SK-N-SH (cell line): Measurements from ENCODE around the gene ZNF576. TPM values are rescaled to one million over a fixed set of nuclear protein-coding genes. Genes with fewer than 3 reads are reported as not detected.

Source experiments
- CTCF ChIA-PET: fragments of 300-600, 350-600 bp; formaldehyde crosslinking; extraction: SDS; loops from one replicate; lab custom pipeline; 2021; lab: Yijun Ruan, JAX
- POLR2A ChIA-PET: fragments of 350-600 bp; sonication (Branson Sonifier 250); formaldehyde crosslinking; extraction: SDS; loops from one replicate; lab custom pipeline; 2020; ENCODE audit warnings: antibody characterized with exemption, inconsistent platforms; lab: Yijun Ruan, JAX
- DNase-seq: peaks from one replicate; pipeline ENCODE4 v3.0.0; 2012
- H2AFZ ChIP-seq: fragments of 200-600 bp; sonication (generic); 2 replicates; pipeline ENCODE4 v1.8.1; 2016; ENCODE audit warnings: antibody characterized with exemption, mild to moderate bottlenecking, low read depth
- H3F3A ChIP-seq: fragments of 200-600 bp; sonication (generic); replicated peaks from 2 replicates; pipeline ENCODE3; 2016; ENCODE audit warnings: antibody characterized with exemption, mild to moderate bottlenecking; ENCODE audit not compliant: insufficient read depth
- H3K27ac ChIP-seq, 2 experiments: fragments of 200-500 bp in 1 of 2; fragments of 200-600 bp in 1 of 2; sonication (Bioruptor generic) in 1 of 2; sonication (generic), shearing (Covaris generic) in 1 of 2; 2 replicates each; pipeline versions ENCODE4 v1.5.1 to v1.6.1; 2014 to 2016; ENCODE audit warnings: low read depth in 2 of 2, inconsistent platforms in 1 of 2, low read length in 1 of 2, mild to moderate bottlenecking in 1 of 2, mixed read lengths in 1 of 2
- H3K27me3 ChIP-seq: fragments of 200-600 bp; sonication (generic), shearing (Covaris generic); 2 replicates; pipeline ENCODE4 v1.6.1; 2016; ENCODE audit warnings: mixed run types; ENCODE audit not compliant: insufficient read depth
- H3K36me3 ChIP-seq, 2 experiments: fragments of 200-500 bp in 1 of 2; fragments of 200-600 bp in 1 of 2; sonication (Bioruptor generic) in 1 of 2; sonication (generic) in 1 of 2; replicated peaks in 1 of 2; 2 replicates each; pipeline versions ENCODE3 to v1.5.1; 2014 to 2016; ENCODE audit warnings: low read length in 1 of 2, mild to moderate bottlenecking in 1 of 2; ENCODE audit not compliant: insufficient read depth in 2 of 2, control insufficient read depth in 1 of 2
- H3K4me1 ChIP-seq, 2 experiments: fragments of 200-500 bp in 1 of 2; fragments of 200-600 bp in 1 of 2; sonication (Bioruptor generic) in 1 of 2; sonication (generic), shearing (Covaris generic) in 1 of 2; 2 replicates each; pipeline versions ENCODE4 v1.5.1 to v1.6.1; 2014 to 2016; ENCODE audit warnings: low read depth in 1 of 2, low read length in 1 of 2, mixed run types in 1 of 2; ENCODE audit not compliant: insufficient read depth in 2 of 2, control insufficient read depth in 1 of 2
- H3K4me2 ChIP-seq: fragments of 200-600 bp; sonication (generic), shearing (Covaris generic); 2 replicates; pipeline ENCODE4 v1.6.1; 2017; ENCODE audit warnings: mixed run types
- H3K4me3 ChIP-seq, 2 experiments: fragments of 200-500 bp in 1 of 2; fragments of 200-600 bp in 1 of 2; sonication (Bioruptor generic) in 1 of 2; sonication (generic), shearing (Covaris generic) in 1 of 2; 2 replicates each; pipeline versions ENCODE4 v1.5.1 to v1.8.1; 2014 to 2016; ENCODE audit warnings: low read depth in 2 of 2, inconsistent platforms in 1 of 2, low read length in 1 of 2, mild to moderate bottlenecking in 1 of 2, mixed read lengths in 1 of 2, moderate library complexity in 1 of 2
- H3K79me2 ChIP-seq: fragments of 200-600 bp; sonication (generic); 2 replicates; pipeline ENCODE4 v1.8.1; 2017; ENCODE audit warnings: mild to moderate bottlenecking; ENCODE audit not compliant: insufficient read depth
- H3K9ac ChIP-seq: fragments of 200-600 bp; sonication (generic); 2 replicates; pipeline ENCODE4 v1.6.1; 2017; ENCODE audit warnings: mixed run types
- H3K9me2 ChIP-seq: fragments of 200-600 bp; sonication (generic); 2 replicates; pipeline ENCODE4 v1.6.1; 2017; ENCODE audit warnings: mixed run types
- H3K9me3 ChIP-seq: fragments of 200-600 bp; sonication (generic); 2 replicates; pipeline ENCODE4 v1.6.1; 2017; ENCODE audit warnings: mixed run types, mild to moderate bottlenecking, moderate library complexity
- H4K20me1 ChIP-seq: fragments of 200-600 bp; sonication (generic); 2 replicates; pipeline ENCODE4 v1.6.1; 2017; ENCODE audit warnings: mild to moderate bottlenecking, mixed run types; ENCODE audit not compliant: insufficient read depth
- CHD2 ChIP-seq: fragments of 150-350 bp; IDR thresholded peaks from 2 replicates; pipeline ENCODE4 v1.6.1; 2018; ENCODE audit warnings: low read length; ENCODE audit not compliant: partially characterized antibody
- ELF1 ChIP-seq: IDR thresholded peaks from 2 replicates; pipeline ENCODE4 v1.4.0; 2012
- FOXM1 ChIP-seq: IDR thresholded peaks from 2 replicates; pipeline ENCODE4 v1.4.0; 2012; ENCODE audit warnings: low read depth, mild to moderate bottlenecking
- GABPA ChIP-seq: IDR thresholded peaks from 2 replicates; pipeline ENCODE4 v1.4.0; 2012; ENCODE audit warnings: low read depth, mild to moderate bottlenecking
- IRF3 ChIP-seq: fragments of 150-350 bp; IDR thresholded peaks from 2 replicates; pipeline ENCODE4 v1.6.1; 2016; ENCODE audit warnings: mild to moderate bottlenecking, low read depth, low read length
- MAX ChIP-seq: IDR thresholded peaks from 2 replicates; pipeline ENCODE4 v1.4.0; 2012; ENCODE audit warnings: low read depth
- MEF2A ChIP-seq: IDR thresholded peaks from 2 replicates; pipeline ENCODE4 v1.4.0; 2012; ENCODE audit warnings: low read depth, borderline replicate concordance
- MXI1 ChIP-seq: IDR thresholded peaks from 2 replicates; pipeline ENCODE4 v1.6.1; 2012; ENCODE audit warnings: mild to moderate bottlenecking, low read depth, low read length, improper control_type of control experiment
- NRF1 ChIP-seq: IDR thresholded peaks from 2 replicates; pipeline ENCODE4 v1.6.1; 2012; ENCODE audit warnings: low read depth, mild to moderate bottlenecking, low read length
- POLR2AphosphoS5 ChIP-seq: IDR thresholded peaks from 2 replicates; pipeline ENCODE4 v1.6.1; 2012; ENCODE audit warnings: low read depth, low read length
- REST ChIP-seq: IDR thresholded peaks from 2 replicates; pipeline ENCODE4 v1.6.1; 2012; ENCODE audit warnings: mild to moderate bottlenecking, low read depth, low read length, moderate library complexity
- RXRA ChIP-seq: IDR thresholded peaks from 2 replicates; pipeline ENCODE4 v1.4.0; 2012; ENCODE audit warnings: low read depth, mild to moderate bottlenecking, borderline replicate concordance
- SIN3A ChIP-seq: IDR thresholded peaks from 2 replicates; pipeline ENCODE4 v1.6.1; 2012; ENCODE audit warnings: low read depth, mild to moderate bottlenecking, low read length, moderate library complexity, borderline replicate concordance
- SMC3 ChIP-seq: IDR thresholded peaks from 2 replicates; pipeline ENCODE4 v1.6.1; 2012; ENCODE audit warnings: low read depth, low read length, improper control_type of control experiment
- TAF1 ChIP-seq: IDR thresholded peaks from 2 replicates; pipeline ENCODE4 v1.6.1; 2012; ENCODE audit warnings: low read depth, mild to moderate bottlenecking, low read length, moderate library complexity, borderline replicate concordance
- TCF12 ChIP-seq: IDR thresholded peaks from 2 replicates; pipeline ENCODE4 v1.4.0; 2012
- TEAD4 ChIP-seq: IDR thresholded peaks from 2 replicates; pipeline ENCODE4 v1.4.0; 2012; ENCODE audit warnings: mild to moderate bottlenecking, borderline replicate concordance; ENCODE audit not compliant: insufficient read depth
- YY1 ChIP-seq: IDR thresholded peaks from 2 replicates; pipeline ENCODE4 v1.4.0; 2012; ENCODE audit warnings: low read depth, mild to moderate bottlenecking
- ZBTB33 ChIP-seq: IDR thresholded peaks from 2 replicates; pipeline ENCODE4 v1.4.0; 2012; ENCODE audit warnings: low read depth, borderline replicate concordance
- WGBS: methylation state at CpG from one replicate; pipeline ENCODE4 v1.1.6; 2017; ENCODE audit warnings: low lambda C conversion rate; 5-methylcytosine and 5-hydroxymethylcytosine counted together
- polyA plus RNA-seq, 3 experiments: library from polyadenylated mRNA; depleted of rRNA; stranded (reverse); fragments of >200 nt; gene quantifications; 2 replicates each; pipeline ENCODE4 v1.2.3, GENCODE V29; 2012

Gene ZNF576
- polyA plus RNA-seq, 1 of the 3 experiments (the other 2 are of a cell fraction), result 12.8 TPM

GRCh38 chr19:43616954-43617353 is 20.6 kb downstream of the ZNF576 start:
- Histone ChIP-seq H3K4me2 (no peak overlapping the region), H3K9ac (no peak overlapping the region), H3K4me1 (peaks cover 7 to 12% of the 10 kb centered on the region in 2 experiments; a peak in 2 of 4 replicates), H3K27ac (no peak overlapping the region), H3K27me3 (no peaks in the 10 kb centered on the region), H3K36me3 (peaks cover 6 to 17% of the 10 kb centered on the region in 2 experiments), H3K4me3 (no peak overlapping the region), H2AFZ (no peak overlapping the region), H3K79me2 (peaks cover 58% of the 10 kb centered on the region), H3K9me3 (no peaks in the 10 kb centered on the region), H3K9me2 (no peaks in the 10 kb centered on the region), H3F3A (peaks cover 4% of the 10 kb centered on the region), H4K20me1 (no peaks in the 10 kb centered on the region)
- POLR2A ChIA-PET, result interaction anchor here (1.0 kb wide), 1 partner anchor 21 kb away, joined by 3 read pairs; the partner anchor contains the start of genes IRGQ and ZNF576
- CTCF ChIA-PET, result no interaction called here
- 95% methylated on average over 6 of the region's 6 CpGs for WGBS
- DNase-seq, result no peak
- TF ChIP-seq FOXM1 (no peak), ZBTB33 (no peak), ELF1 (no peak), POLR2AphosphoS5 (no peak), YY1 (no peak), IRF3 (no peak), RXRA (no peak), TCF12 (no peak), MEF2A (no peak), TEAD4 (no peak), GABPA (no peak)

GRCh38 chr19:43618921-43619261 is 22.5 kb downstream of the ZNF576 start:
- Histone ChIP-seq H3F3A (peaks cover 4% of the 10 kb centered on the region), H3K27me3 (no peaks in the 10 kb centered on the region), H3K4me3 (peak overlapping the region; percentile 68 to 72), H3K4me2 (peak overlapping the region; percentile 87), H3K79me2 (peaks cover 46% of the 10 kb centered on the region), H2AFZ (peak overlapping the region; percentile 88), H3K9ac (peak overlapping the region; percentile 86), H3K9me3 (no peaks in the 10 kb centered on the region), H3K4me1 (peaks cover 7 to 12% of the 10 kb centered on the region in 2 experiments; a peak in 2 of 4 replicates), H3K27ac (peak overlapping the region; percentile 74 to 98), H3K36me3 (peaks cover 0 to 4% of the 10 kb centered on the region in 2 experiments), H4K20me1 (no peaks in the 10 kb centered on the region), H3K9me2 (no peaks in the 10 kb centered on the region)
- POLR2A ChIA-PET, result no interaction called here
- CTCF ChIA-PET, result interaction anchor here (1.8 kb wide), 1 partner anchor 25 kb away, joined by 7 read pairs; no protein-coding TSS in a partner anchor
- peak; percentile 82 for DNase-seq
- WGBS, result 1% methylated on average over 8 of the region's 14 CpGs
- TF ChIP-seq CHD2 (peak; percentile 43), MAX (0 out of 2 replicates have a peak, but pooled peaks have one; percentile 41), SMC3 (no peak), RXRA (no peak), SIN3A (no peak), ZBTB33 (no peak), POLR2AphosphoS5 (no peak; the same call in 1 of the 2 replicates), MXI1 (peak; percentile 64), TAF1 (peak; percentile 47; the same call in 1 of the 2 replicates), NRF1 (no peak), REST (no peak)
